K562 (cell line): Measurements from ENCODE around the gene CD4. TPM values are rescaled to one million over a fixed set of nuclear protein-coding genes. Genes with fewer than 3 reads are reported as not detected.
A peak's percentile ranks its signal among the peaks of the same experiment; 100 is the strongest.

Experiments
- ATAC-seq: fragments of 200-7000 bp; cut with Tn5 transposase; 3 replicates; pipeline ENCODE4 v1.9.1; 2020; ENCODE audit warnings: moderate library complexity
- BruUV-seq: library from RNA; stranded (reverse); fragments of 400-500 nt; replicated peaks from 2 replicates; lab custom pipeline; 2021; lab: Mats Ljungman, UMichigan
- CTCF ChIA-PET: fragments of 300-600 bp; formaldehyde crosslinking; extraction: SDS; loops from one replicate; lab custom pipeline; 2021; ENCODE audit warnings: low intra/inter-chr PET ratio; lab: Yijun Ruan, JAX
- POLR2A ChIA-PET: fragments of 300-600, 350-650 bp; sonication (Branson Sonifier 250); formaldehyde crosslinking; extraction: SDS; loops from one replicate; lab custom pipeline; 2021; ENCODE audit warnings: antibody characterized with exemption, inconsistent platforms; lab: Yijun Ruan, JAX
- DNase-seq, 4 experiments: peaks; one replicate each; pipeline versions ENCODE4 v3.0.0 to v3.0.0-alpha.2; 2011 to 2018; ENCODE audit warnings: low spot score in 3 of 4, mixed read lengths in 3 of 4; ENCODE audit errors: extremely low read depth in 1 of 4
- FAIRE-seq: peaks from 2 replicates; lab custom pipeline; 2011; peaks lifted over from hg19 to GRCh38; lab: Jason Lieb, UNC
- H2AFZ ChIP-seq: 2 replicates; pipeline ENCODE4 v1.6.0; 2011; ENCODE audit warnings: low read depth, low read length, control low read depth, inconsistent platforms
- H3K27ac ChIP-seq: fragments of 200-600 bp; 3 replicates; pipeline ENCODE4 v1.8.0; 2011; ENCODE audit warnings: low read depth, mild to moderate bottlenecking, control low read depth, inconsistent platforms, low read length, moderate library complexity, mixed read lengths; ENCODE audit errors: extremely low read depth
- H3K27me3 ChIP-seq, 2 experiments: fragments of 300-600 bp in 1 of 2; 2 replicates in 1 of 2; 3 replicates in 1 of 2; pipeline versions ENCODE4 v1.6.0 to v1.8.0; 2011; ENCODE audit warnings: inconsistent platforms in 2 of 2, low read length in 2 of 2, mild to moderate bottlenecking in 1 of 2, mixed read lengths in 1 of 2, moderate library complexity in 1 of 2; ENCODE audit not compliant: control insufficient read depth in 2 of 2, insufficient read depth in 2 of 2
- H3K36me3 ChIP-seq: fragments of 300-600 bp; 3 replicates; pipeline ENCODE4 v1.8.0; 2011; ENCODE audit warnings: mild to moderate bottlenecking, low read length, inconsistent platforms; ENCODE audit not compliant: control insufficient read depth, insufficient read depth
- H3K4me1 ChIP-seq, 2 experiments: fragments of 200-600 bp in 1 of 2; replicated peaks in 1 of 2; 2 replicates in 1 of 2; 3 replicates in 1 of 2; pipeline versions ENCODE4 v1.5.1 to v1.8.0; 2011; ENCODE audit warnings: inconsistent platforms in 2 of 2, low read length in 2 of 2, mild to moderate bottlenecking in 1 of 2, mixed read lengths in 1 of 2, moderate library complexity in 1 of 2; ENCODE audit not compliant: control insufficient read depth in 2 of 2, insufficient read depth in 2 of 2
- H3K4me2 ChIP-seq: 2 replicates; pipeline ENCODE4 v1.6.1; 2011; ENCODE audit warnings: low read length, control low read depth, inconsistent platforms, mixed read lengths; ENCODE audit not compliant: insufficient read depth
- H3K4me3 ChIP-seq: fragments of 200-600 bp; sonication (generic), shearing (Covaris generic); 2 replicates; pipeline ENCODE4 v1.5.1; 2016; ENCODE audit warnings: control low read depth, inconsistent platforms
- H3K79me2 ChIP-seq: fragments of 200-600 bp; 3 replicates; pipeline ENCODE4 v1.8.0; 2011; ENCODE audit warnings: low read length, inconsistent platforms; ENCODE audit not compliant: control insufficient read depth, insufficient read depth
- H3K9ac ChIP-seq, 2 experiments: 2 replicates each; pipeline versions ENCODE4 v1.6.0 to v1.6.1; 2011; ENCODE audit warnings: low read depth in 2 of 2, low read length in 2 of 2, control low read depth in 1 of 2, inconsistent platforms in 1 of 2, mild to moderate bottlenecking in 1 of 2, mixed read lengths in 1 of 2; ENCODE audit not compliant: insufficient read depth in 1 of 2
- H3K9me1 ChIP-seq: one replicate; pipeline ENCODE4 v1.6.0; 2011; ENCODE audit warnings: inconsistent platforms, mild to moderate bottlenecking, low read length, moderate library complexity; ENCODE audit not compliant: control insufficient read depth, insufficient read depth
- H3K9me3 ChIP-seq: replicated peaks from 2 replicates; pipeline ENCODE4 v1.5.1; 2011; ENCODE audit warnings: low read depth, low read length, inconsistent platforms; ENCODE audit not compliant: control insufficient read depth, insufficient read depth
- H4K20me1 ChIP-seq: replicated peaks from 2 replicates; pipeline ENCODE4 v1.6.1; 2011; ENCODE audit warnings: low read length, inconsistent platforms, mixed read lengths; ENCODE audit not compliant: control insufficient read depth, insufficient read depth
- CHD1 ChIP-seq: fragments of 200-600 bp; sonication (generic); IDR thresholded peaks from one replicate; pipeline ENCODE4 v1.6.1; 2012; ENCODE audit warnings: mild to moderate bottlenecking, moderate library complexity, low read length, inconsistent platforms
- ESRRA ChIP-seq: fragments of 450-650 bp; IDR thresholded peaks from 2 replicates; pipeline ENCODE4 v1.6.1; 2014; ENCODE audit warnings: low read depth, mild to moderate bottlenecking, moderate library complexity, borderline replicate concordance
- GABPB2 ChIP-seq: fragments of 250-450 bp; sonication (Bioruptor Pico); conservative IDR thresholded peaks from 2 replicates; pipeline ENCODE4 v1.5.1; 2021; ENCODE audit warnings: mild to moderate bottlenecking
- HDAC2 ChIP-seq: fragments of 450-650 bp; IDR thresholded peaks from 2 replicates; pipeline ENCODE4 v1.6.1; 2016; ENCODE audit warnings: mild to moderate bottlenecking
- HNRNPK ChIP-seq: fragments of 200-400 bp; formaldehyde crosslinking; IDR thresholded peaks from one replicate; pipeline ENCODE4 v1.6.1; 2018; ENCODE audit warnings: mild to moderate bottlenecking, low read depth, low read length; ENCODE audit not compliant: poor library complexity, severe bottlenecking
- MCM3 ChIP-seq: fragments of 450-650 bp; IDR thresholded peaks from 2 replicates; pipeline ENCODE4 v1.6.1; 2016
- NCOA6 ChIP-seq: fragments of 450-650 bp; IDR thresholded peaks from 2 replicates; pipeline ENCODE4 v1.6.1; 2017; ENCODE audit warnings: mild to moderate bottlenecking
- NONO ChIP-seq, 2 experiments: fragments of 200-400 bp in 1 of 2; fragments of 450-650 bp in 1 of 2; formaldehyde crosslinking in 1 of 2; IDR thresholded peaks; 2 replicates each; pipeline ENCODE4 v1.6.1; 2017; ENCODE audit warnings: low read depth in 2 of 2, mild to moderate bottlenecking in 2 of 2, moderate library complexity in 2 of 2, low read length in 1 of 2
- ZBED1 ChIP-seq: IDR thresholded peaks from 2 replicates; pipeline ENCODE4 v1.6.1; 2014
- ZNF133 ChIP-seq: fragments of 250-450 bp; sonication (Bioruptor Pico); IDR thresholded peaks from 2 replicates; pipeline ENCODE4 v1.4.0; 2020; ENCODE audit warnings: mild to moderate bottlenecking
- ZNF75A ChIP-seq: fragments of 450-650 bp; formaldehyde crosslinking; IDR thresholded peaks from 2 replicates; pipeline ENCODE4 v1.4.0; 2020; ENCODE audit warnings: mild to moderate bottlenecking
- whole genome bisulfite sequencing: fragments of 100-300 bp; shearing (Covaris generic); methylation state at CpG from one replicate; pipeline ENCODE4 v1.1.6; 2016; ENCODE audit warnings: low coverage, mixed read lengths; ENCODE audit not compliant: insufficient coverage; ENCODE audit errors: missing lambda C conversion rate; 5-methylcytosine and 5-hydroxymethylcytosine counted together
- in situ Hi-C: fragments of 300-500 bp; cut with MboI; formaldehyde crosslinking; loops from 4 replicates; pipeline ENCODE4 v1.15.0; 2018; ENCODE audit warnings: inconsistent platforms, mixed read lengths
- intact Hi-C: fragments of 100-400 bp; cut with micrococcal nuclease; formaldehyde crosslinking; loops from 2 replicates; pipeline ENCODE4 v1.14.2; 2022
- polyA plus RNA-seq, 8 experiments: library from polyadenylated mRNA; depleted of rRNA in 4 of 8; stranded (reverse) in 5 of 8; unstranded in 3 of 8; fragments of >200 nt; fragmentation: Nextera tagmentation in 2 of 8; fragmentation: Illumina TruSeq in 1 of 8; extraction: Ambion mirVana in 2 of 8; extraction: Trizol in 1 of 8; gene quantifications; 2 replicates each; pipeline versions ENCODE4 v1.2.1 to v1.2.3, GENCODE V29; 2011 to 2014; ENCODE audit warnings: inconsistent platforms in 1 of 8, missing spikeins in 1 of 8
- total RNA-seq, 7 experiments: library from RNA; depleted of rRNA in 6 of 7; stranded (reverse); fragments of >200 nt in 6 of 7; fragmentation: Illumina TruSeq in 2 of 7; extraction: Trizol in 2 of 7; gene quantifications; 2 replicates each; pipeline versions ENCODE4 v1.2.1 to v1.2.3, GENCODE V29; 2011 to 2021; ENCODE audit warnings: low replicate concordance in 1 of 7
- TF ChIP-seq, protein P1 (sequence below): sonication (generic); formaldehyde crosslinking; IDR thresholded peaks from 2 replicates; pipeline ENCODE4 v1.8.0; 2022; ENCODE audit warnings: mild to moderate bottlenecking, missing genetic modification reagents
- TF ChIP-seq, protein P2 (sequence below): fragments of 250-450 bp; sonication (Bioruptor Pico); IDR thresholded peaks from 2 replicates; pipeline ENCODE4 v1.4.0; 2020
- TF ChIP-seq, protein P3 (sequence below): fragments of 450-650 bp; IDR thresholded peaks from 2 replicates; pipeline ENCODE4 v1.6.1; 2018; ENCODE audit warnings: mild to moderate bottlenecking, low read depth; ENCODE audit not compliant: partially characterized antibody

Gene CD4
- total and polyA plus RNA-seq, 9 of the 15 experiments (the other 6 are each of a cell fraction or from before 2014, with no cell fraction given), result 0.06 to 0.27 (median 0.09) TPM; not detected in 5

DNA sequence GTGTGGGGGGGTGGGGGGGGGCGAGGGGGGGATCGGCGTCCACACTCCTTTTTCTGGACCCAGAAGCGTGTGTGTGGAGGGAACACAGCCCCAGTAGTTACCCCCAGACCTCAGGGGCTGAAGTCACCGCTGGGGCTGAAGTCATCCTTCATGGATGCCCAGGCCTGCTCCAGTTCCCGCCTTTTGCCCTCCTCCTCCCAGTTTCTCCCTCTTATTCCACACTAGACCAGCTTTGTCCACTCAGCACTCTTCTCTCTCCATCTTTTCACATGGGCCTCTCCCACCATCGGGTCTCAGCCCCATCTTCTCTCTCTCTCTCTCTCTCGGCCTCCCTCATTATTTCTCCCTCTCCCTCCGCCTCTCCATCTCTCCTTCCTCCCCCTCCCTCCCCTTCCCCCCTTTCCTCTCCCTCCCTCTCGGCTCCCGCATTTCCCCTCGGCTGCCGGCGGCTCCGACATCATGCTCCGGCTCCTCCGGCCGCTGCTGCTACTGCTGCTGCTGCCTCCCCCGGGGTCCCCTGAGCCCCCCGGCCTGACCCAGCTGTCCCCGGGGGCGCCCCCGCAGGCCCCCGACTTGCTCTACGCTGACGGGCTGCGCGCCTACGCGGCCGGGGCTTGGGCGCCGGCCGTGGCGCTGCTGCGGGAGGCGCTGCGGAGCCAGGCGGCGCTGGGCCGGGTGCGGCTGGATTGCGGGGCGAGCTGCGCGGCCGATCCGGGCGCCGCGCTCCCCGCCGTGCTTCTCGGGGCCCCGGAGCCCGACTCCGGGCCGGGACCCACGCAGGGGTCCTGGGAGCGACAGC is 38.9 kb downstream of the CD4 start, which contains the start of gene P3H3:
Gene P3H3, plus strand, starts transcription at position 426 of the 799 bp plus-strand sequence. Its CDS starts 34 bp downstream, at position 460.
- peak; percentile 68 for ATAC-seq
- peak within 1 kb of the TSS; percentile 87 for H3K4me2 ChIP-seq
- in situ Hi-C loops (no loop called here), intact Hi-C loops (loop anchor here (2.0 to 10.0 kb wide), 4 partner anchors 51 to 273 kb away; partner anchors contain the start of genes IFFO1 and ZNF384)
- no peaks in the 10 kb centered on the region for H4K20me1 ChIP-seq
- peaks cover 0 to 4% of the 10 kb centered on the region in 2 experiments; a peak in 2 of 5 replicates for H3K27me3 ChIP-seq
- no peaks in the 10 kb centered on the region for H3K9me1 ChIP-seq
- H3K9ac ChIP-seq, result peak within 1 kb of the TSS; percentile 91 to 97
- H3K27ac ChIP-seq, result peak within 1 kb of the TSS; percentile 91
- H3K36me3 ChIP-seq, result peaks cover 27% of the 10 kb centered on the region; the same call in 1 of the 3 replicates
- POLR2A ChIA-PET, result interaction anchor here (0.6 to 1.7 kb wide), 9 partner anchors 14 to 105 kb away, joined by 3 to 7 read pairs (median 4); partner anchors contain the start of genes COPS7A, MLF2 and PTMS
- 6% methylated on average over 10 of the region's 60 CpGs for WGBS
- H3K9me3 ChIP-seq, result no peaks in the 10 kb centered on the region
- DNase-seq, result peak; percentile 47 to 53 (median 50)
- no peak for FAIRE-seq
- no TSS peak for BruUV-seq
- peaks cover 24% of the 10 kb centered on the region for H3K79me2 ChIP-seq
- H3K4me1 ChIP-seq, result peaks cover 11 to 51% of the 10 kb centered on the region in 2 experiments; a peak in 4 of 5 replicates
- CTCF ChIA-PET, result interaction anchor here (0.6 kb wide), 1 partner anchor 97 kb away, joined by 3 read pairs; no protein-coding TSS in a partner anchor
- peak within 1 kb of the TSS; percentile 73 for H3K4me3 ChIP-seq
- H2AFZ ChIP-seq, result peak within 1 kb of the TSS; percentile 91
- TF ChIP-seq GABPB2 (CRISPR knock-in tag), result no peak
- no peak for TF ChIP-seq HNRNPK
- TF ChIP-seq HDAC2, result no peak
- peak; percentile 37 for TF ChIP-seq CHD1
- no peak for TF ChIP-seq ZNF133
- TF ChIP-seq NONO (IDR thresholded peaks at IDR 0.05; ENCODE audit: low read depth in 2 of 2, low read length in 1 of 2), result 0 out of 4 replicates have a peak, but pooled peaks have one; percentile 34 to 38
- TF ChIP-seq ZNF75A (CRISPR knock-in tag), result no peak
- no peak for TF ChIP-seq NCOA6
- no peak for TF ChIP-seq ESRRA
- TF ChIP-seq, protein P1, sequence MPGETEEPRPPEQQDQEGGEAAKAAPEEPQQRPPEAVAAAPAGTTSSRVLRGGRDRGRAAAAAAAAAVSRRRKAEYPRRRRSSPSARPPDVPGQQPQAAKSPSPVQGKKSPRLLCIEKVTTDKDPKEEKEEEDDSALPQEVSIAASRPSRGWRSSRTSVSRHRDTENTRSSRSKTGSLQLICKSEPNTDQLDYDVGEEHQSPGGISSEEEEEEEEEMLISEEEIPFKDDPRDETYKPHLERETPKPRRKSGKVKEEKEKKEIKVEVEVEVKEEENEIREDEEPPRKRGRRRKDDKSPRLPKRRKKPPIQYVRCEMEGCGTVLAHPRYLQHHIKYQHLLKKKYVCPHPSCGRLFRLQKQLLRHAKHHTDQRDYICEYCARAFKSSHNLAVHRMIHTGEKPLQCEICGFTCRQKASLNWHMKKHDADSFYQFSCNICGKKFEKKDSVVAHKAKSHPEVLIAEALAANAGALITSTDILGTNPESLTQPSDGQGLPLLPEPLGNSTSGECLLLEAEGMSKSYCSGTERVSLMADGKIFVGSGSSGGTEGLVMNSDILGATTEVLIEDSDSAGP (CRISPR knock-in tag), result no peak
- no peak for TF ChIP-seq MCM3
- TF ChIP-seq ZBED1, result no peak
- TF ChIP-seq, protein P2, sequence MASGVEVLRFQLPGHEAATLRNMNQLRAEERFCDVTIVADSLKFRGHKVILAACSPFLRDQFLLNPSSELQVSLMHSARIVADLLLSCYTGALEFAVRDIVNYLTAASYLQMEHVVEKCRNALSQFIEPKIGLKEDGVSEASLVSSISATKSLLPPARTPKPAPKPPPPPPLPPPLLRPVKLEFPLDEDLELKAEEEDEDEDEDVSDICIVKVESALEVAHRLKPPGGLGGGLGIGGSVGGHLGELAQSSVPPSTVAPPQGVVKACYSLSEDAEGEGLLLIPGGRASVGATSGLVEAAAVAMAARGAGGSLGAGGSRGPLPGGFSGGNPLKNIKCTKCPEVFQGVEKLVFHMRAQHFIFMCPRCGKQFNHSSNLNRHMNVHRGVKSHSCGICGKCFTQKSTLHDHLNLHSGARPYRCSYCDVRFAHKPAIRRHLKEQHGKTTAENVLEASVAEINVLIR (CRISPR knock-in tag), result no peak
- TF ChIP-seq, protein P3, sequence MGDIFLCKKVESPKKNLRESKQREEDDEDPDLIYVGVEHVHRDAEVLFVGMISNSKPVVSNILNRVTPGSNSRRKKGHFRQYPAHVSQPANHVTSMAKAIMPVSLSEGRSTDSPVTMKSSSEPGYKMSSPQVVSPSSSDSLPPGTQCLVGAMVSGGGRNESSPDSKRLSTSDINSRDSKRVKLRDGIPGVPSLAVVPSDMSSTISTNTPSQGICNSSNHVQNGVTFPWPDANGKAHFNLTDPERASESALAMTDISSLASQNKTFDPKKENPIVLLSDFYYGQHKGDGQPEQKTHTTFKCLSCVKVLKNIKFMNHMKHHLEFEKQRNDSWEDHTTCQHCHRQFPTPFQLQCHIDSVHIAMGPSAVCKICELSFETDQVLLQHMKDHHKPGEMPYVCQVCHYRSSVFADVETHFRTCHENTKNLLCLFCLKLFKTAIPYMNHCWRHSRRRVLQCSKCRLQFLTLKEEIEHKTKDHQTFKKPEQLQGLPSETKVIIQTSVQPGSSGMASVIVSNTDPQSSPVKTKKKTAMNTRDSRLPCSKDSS, result no peak
